Adrenal gland (tissue), 12 donors: Measurements from ENCODE around the gene UEVLD. TPM values are rescaled to one million over a fixed set of nuclear protein-coding genes. Genes with fewer than 3 reads are reported as not detected.

Experiments
- DNase-seq, 7 donors: peaks; one replicate each; pipeline ENCODE4 v3.0.0-alpha.2; 2019 to 2020
- H3K27ac ChIP-seq, 5 donors: fragments of 200-600 bp; sonication (generic) in 4 of 5; 1 replicate in 3 of 5; 2 replicates in 2 of 5; pipeline versions ENCODE4 v1.5.1 to v1.8.0; 2016 to 2020; ENCODE audit warnings: mild to moderate bottlenecking in 1 of 5
- H3K27me3 ChIP-seq: fragments of 200-600 bp; 2 replicates; pipeline ENCODE4 v1.8.0; 2021
- H3K36me3 ChIP-seq, 2 donors: fragments of 200-600 bp; replicated peaks in 1 of 2; 1 replicate in 1 of 2; 2 replicates in 1 of 2; pipeline versions ENCODE4 v1.5.1 to v1.8.0; 2018 to 2022
- H3K4me1 ChIP-seq, 2 donors: fragments of 200-600 bp; replicated peaks in 1 of 2; 1 replicate in 1 of 2; 2 replicates in 1 of 2; pipeline versions ENCODE4 v1.5.1 to v1.8.0; 2018 to 2021
- H3K4me3 ChIP-seq, 4 donors: fragments of 200-600 bp; sonication (generic) in 3 of 4; one replicate each; pipeline ENCODE4 v1.5.1; 2016 to 2018
- H3K9me3 ChIP-seq, 3 donors: fragments of 200-600 bp; sonication (generic) in 1 of 3; replicated peaks in 1 of 3; 1 replicate in 2 of 3; 2 replicates in 1 of 3; pipeline versions ENCODE4 v1.5.1 to v1.8.0; 2016 to 2021
- POLR2A ChIP-seq, 2 donors: fragments of 450-650 bp; IDR thresholded peaks; one replicate each; pipeline ENCODE4 v1.6.1; 2017; ENCODE audit warnings: antibody characterized with exemption in 2 of 2, mild to moderate bottlenecking in 2 of 2, moderate library complexity in 1 of 2
- WGBS, 4 donors: extraction: QIAGEN DNeasy Blood & Tissue Kit in 2 of 4; methylation state at CpG; one replicate each; pipeline versions ENCODE4 v1.1.5 to v1.1.7; 2013 to 2017; 5-methylcytosine and 5-hydroxymethylcytosine counted together
- intact Hi-C, 2 donors: fragments of 100-400 bp; cut with DNase I; formaldehyde crosslinking; loops; one replicate each; pipeline versions ENCODE4 v1.14.1 to v1.15.0; 2022 to 2023
- polyA plus RNA-seq, 3 donors: library from polyadenylated mRNA; stranded (reverse); fragments of 200-250 nt in 2 of 3; fragments of 350-450 nt in 1 of 3; fragmentation: Illumina TruSeq in 1 of 3; extraction: RNeasy Lipid Tissue Mini Kit (QIAGEN cat#74804) in 1 of 3; gene quantifications; one replicate each; pipeline ENCODE4 v1.2.3, GENCODE V29; 2013 to 2014
- total RNA-seq, 9 donors: library from RNA; depleted of rRNA in 4 of 9; stranded (reverse); fragments of >200 nt in 4 of 9; fragments of 120-200 nt in 1 of 9; fragmentation: NEBNext Ultra II Directional in 1 of 9; extraction: Animal tissue kit (Norgen Biotek cat#: 25700) in 1 of 9; gene quantifications; one replicate each; pipeline versions ENCODE4 v1.1.0 to v1.2.4, GENCODE V29; 2013 to 2023
- TF ChIP-seq, protein P1 (sequence below), 6 experiments: fragments of 450-650 bp in 4 of 6; fragments of 200-600 bp in 2 of 6; sonication (generic) in 1 of 6; IDR thresholded peaks; 1 replicate in 5 of 6; 2 replicates in 1 of 6; pipeline versions ENCODE4 v1.5.1 to v1.8.0; 2016 to 2021; ENCODE audit warnings: antibody characterized with exemption in 6 of 6, mild to moderate bottlenecking in 2 of 6, moderate library complexity in 1 of 6
- donor health status: healthy with polysubstance abuse.
- donor health status: Bipolar disorder and iron deficiency.
- donor health status: DM: yes; HTN: yes; CAD: no.
- donor health status: DM: no; HTN: no; CAD: no.
- donor health status: DM: no; HTN: no; CAD: no.
- donor health status: DM: yes; HTN: yes; CAD: no.

Gene UEVLD
- total and polyA plus RNA-seq, 12 donors: 4.1 to 32.8 (median 23.5) TPM

DNA sequence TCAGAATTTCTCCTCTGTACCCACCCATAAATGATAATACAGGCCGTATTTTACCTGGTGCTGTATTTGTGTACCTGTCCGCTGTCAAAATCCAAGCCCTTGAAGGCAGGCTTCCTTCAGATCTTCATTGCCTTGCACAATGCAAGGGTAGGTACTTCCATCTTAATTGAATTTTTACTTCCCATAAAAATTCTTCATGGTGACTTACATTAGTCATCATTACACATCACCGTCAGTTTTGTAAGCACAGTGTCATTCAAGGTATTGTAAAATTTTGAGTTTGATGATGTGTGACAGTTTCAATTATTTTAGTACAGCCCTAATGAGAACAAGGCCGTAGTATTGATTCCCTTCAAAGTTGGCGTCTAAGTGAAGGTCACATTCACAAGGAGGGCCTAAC, 61.0 kb downstream of the UEVLD start:
- H3K27ac ChIP-seq: peak overlapping the region; percentile 77 to 98 (median 95)
- 23 to 40% (median 28%) methylated on average over 5 of the region's 5 CpGs for WGBS, 4 donors

GRCh38 chr11:18526521-18527296, 61.8 kb downstream of the UEVLD start, which contains the start of gene TSG101:
Gene TSG101 (minus strand): TSS chr11:18526942. CDS start chr11:18526816, 126 bp downstream.
- intact Hi-C loops: loop anchor here in 1 of 2 donors (10.0 kb wide), 1 partner anchor 202 kb away; the partner anchor contains the start of genes GTF2H1 and HPS5
- WGBS, 4 donors: 0 to 1% (median 0%) methylated on average over 10 to 57 of the region's 57 CpGs
- peak; percentile 93 to 97 (median 94) for DNase-seq

More for the DNA sequence above, 61.0 kb downstream of the UEVLD start:
- no peaks in the 10 kb centered on the region for H3K27me3 ChIP-seq
- TF ChIP-seq POLR2A (IDR thresholded peaks at IDR 0.05): no peak
- TF ChIP-seq, protein P1, sequence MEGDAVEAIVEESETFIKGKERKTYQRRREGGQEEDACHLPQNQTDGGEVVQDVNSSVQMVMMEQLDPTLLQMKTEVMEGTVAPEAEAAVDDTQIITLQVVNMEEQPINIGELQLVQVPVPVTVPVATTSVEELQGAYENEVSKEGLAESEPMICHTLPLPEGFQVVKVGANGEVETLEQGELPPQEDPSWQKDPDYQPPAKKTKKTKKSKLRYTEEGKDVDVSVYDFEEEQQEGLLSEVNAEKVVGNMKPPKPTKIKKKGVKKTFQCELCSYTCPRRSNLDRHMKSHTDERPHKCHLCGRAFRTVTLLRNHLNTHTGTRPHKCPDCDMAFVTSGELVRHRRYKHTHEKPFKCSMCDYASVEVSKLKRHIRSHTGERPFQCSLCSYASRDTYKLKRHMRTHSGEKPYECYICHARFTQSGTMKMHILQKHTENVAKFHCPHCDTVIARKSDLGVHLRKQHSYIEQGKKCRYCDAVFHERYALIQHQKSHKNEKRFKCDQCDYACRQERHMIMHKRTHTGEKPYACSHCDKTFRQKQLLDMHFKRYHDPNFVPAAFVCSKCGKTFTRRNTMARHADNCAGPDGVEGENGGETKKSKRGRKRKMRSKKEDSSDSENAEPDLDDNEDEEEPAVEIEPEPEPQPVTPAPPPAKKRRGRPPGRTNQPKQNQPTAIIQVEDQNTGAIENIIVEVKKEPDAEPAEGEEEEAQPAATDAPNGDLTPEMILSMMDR (IDR thresholded peaks at IDR 0.05): no peak
- no peak for DNase-seq
- peaks cover 17 to 42% of the 10 kb centered on the region in 2 donors for H3K4me1 ChIP-seq
- peak overlapping the region; percentile 37 to 100 (median 77) for H3K4me3 ChIP-seq
- intact Hi-C loops: loop anchor here in 1 of 2 donors (10.0 kb wide), 1 partner anchor 203 kb away; the partner anchor contains the start of genes GTF2H1 and HPS5
- H3K36me3 ChIP-seq: no peaks in the 10 kb centered on the region
- H3K9me3 ChIP-seq: no peaks in the 10 kb centered on the region

GRCh38 chr11:18526130-18526520, 62.4 kb downstream of the UEVLD start:
- peaks cover 17 to 46% of the 10 kb centered on the region in 2 donors for H3K4me1 ChIP-seq
- H3K27me3 ChIP-seq: no peaks in the 10 kb centered on the region
- intact Hi-C loops: loop anchor here in 1 of 2 donors (10.0 kb wide), 1 partner anchor 201 kb away; the partner anchor contains the start of genes GTF2H1 and HPS5

More at GRCh38 chr11:18526521-18527296, 61.8 kb downstream of the UEVLD start, which contains the start of gene TSG101:
- Histone ChIP-seq H3K9me3 (no peaks in the 10 kb centered on the region), H3K4me1 (peaks cover 17 to 46% of the 10 kb centered on the region in 2 donors), H3K36me3 (no peaks in the 10 kb centered on the region), H3K27me3 (no peaks in the 10 kb centered on the region), H3K4me3 (peak within 1 kb of the TSS; percentile 37 to 100 (median 77)), H3K27ac (peak within 1 kb of the TSS; percentile 77 to 98 (median 95))
- TF ChIP-seq, protein P1 (IDR thresholded peaks at IDR 0.05): peak in 1 of 6 experiments; percentile 0
- peak; percentile 67 to 82 for TF ChIP-seq POLR2A (IDR thresholded peaks at IDR 0.05)

More at GRCh38 chr11:18526130-18526520, 62.4 kb downstream of the UEVLD start:
- no peak for DNase-seq
- Histone ChIP-seq H3K4me3 (peak overlapping the region; percentile 37 to 100 (median 77)), H3K27ac (peak overlapping the region; percentile 77 to 98 (median 95)), H3K9me3 (no peaks in the 10 kb centered on the region), H3K36me3 (no peaks in the 10 kb centered on the region)
- TF ChIP-seq POLR2A (IDR thresholded peaks at IDR 0.05): no peak
- TF ChIP-seq, protein P1 (IDR thresholded peaks at IDR 0.05): no peak
- WGBS, 4 donors: 0 to 1% (median 1%) methylated on average over 8 of the region's 8 CpGs
